IPS-NIHi11 (cell line): ENCODE measurements around the gene CBS.
"Not testable (repeated sequence)": the region's sequence is repeated elsewhere in the genome, so short reads cannot be mapped to it uniquely, and the experiment has no call there.

Source experiments
- DNase-seq: peaks from one replicate; pipeline ENCODE4 v3.0.0; 2012; ENCODE audit warnings: mixed read lengths, low spot score

The CBS gene

GRCh38 chr21:43024439-43025136 is 51.0 kb downstream of the CBS start:
- no peak for DNase-seq

- no peak for DNase-seq
Observed at GRCh38 chr21:43023175-43023574, 52.5 kb downstream of the CBS start.

- no peak for DNase-seq
Observed at GRCh38 chr21:43021756-43022600, 53.7 kb downstream of the CBS start.

GRCh38 chr21:43021191-43021590 is 54.4 kb downstream of the CBS start:
- no peak for DNase-seq

- DNase-seq = no peak
Observed at GRCh38 chr21:43020771-43021170, 54.9 kb downstream of the CBS start.

GRCh38 chr21:43020177-43020576 is 55.5 kb downstream of the CBS start:
- DNase-seq = no peak

GRCh38 chr21:43018519-43018918 is 57.1 kb downstream of the CBS start:
- DNase-seq = no peak

- DNase-seq = no peak
Observed at GRCh38 chr21:43016728-43017127, 58.9 kb downstream of the CBS start.

- DNase-seq = no peak
Observed at GRCh38 chr21:43015906-43016540, 59.6 kb downstream of the CBS start.

GRCh38 chr21:43012596-43012995 is 63.0 kb downstream of the CBS start:
- DNase-seq = no peak

- no peak for DNase-seq
Observed at GRCh38 chr21:43006874-43007208, 68.8 kb downstream of the CBS start.

- DNase-seq = not testable (repeated sequence)
Observed at GRCh38 chr21:43006051-43006873, 69.4 kb downstream of the CBS start.

GRCh38 chr21:43005635-43006034 is 70.0 kb downstream of the CBS start:
- DNase-seq = no peak

GRCh38 chr21:43004926-43005325 is 70.7 kb downstream of the CBS start:
- no peak for DNase-seq
